Measurements from ENCODE around the gene RYR3. TPM values are rescaled to one million over a fixed set of nuclear protein-coding genes. Genes with fewer than 3 reads are reported as not detected.

The RYR3 gene
- total RNA-seq, 1 experiment from 2014 or later, result not detected

DNA sequence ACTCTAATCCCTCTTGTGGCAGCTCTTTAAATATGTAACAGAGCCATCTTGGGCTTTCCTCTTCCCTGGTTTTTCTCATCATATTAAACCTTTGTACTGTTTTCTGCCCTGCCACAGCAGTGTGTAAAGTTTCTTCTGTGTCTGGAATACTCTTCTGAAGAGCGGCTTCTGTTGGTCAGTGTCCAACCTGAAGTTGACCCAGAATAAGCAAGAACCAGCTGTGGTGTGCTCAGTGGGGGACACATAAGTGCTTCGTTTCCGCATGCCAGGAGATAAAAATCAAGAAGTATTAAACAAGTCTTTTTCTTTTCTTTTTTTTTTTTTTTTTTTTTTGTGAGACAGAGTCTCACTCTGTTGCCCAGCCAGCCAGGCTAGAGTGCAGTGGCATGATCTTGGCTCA lies 484.3 kb downstream of the RYR3 start:
- Histone ChIP-seq H3K4me1 (ENCODE audit: insufficient read depth, low read length) (no peaks in the 10 kb centered on the region), H2AFZ (ENCODE audit: low read length) (no peak overlapping the region), H3F3A (ENCODE audit: low read length, unreplicated experiment) (no peaks in the 10 kb centered on the region), H3K36me3 (ENCODE audit: low read depth, low read length) (no peaks in the 10 kb centered on the region), H3K27me3 (ENCODE audit: low read length) (peaks cover 82% of the 10 kb centered on the region), H3K4me2 (ENCODE audit: low read length) (no peak overlapping the region), H3K9me2 (replicated peaks; ENCODE audit: low read length) (no peaks in the 10 kb centered on the region), H3K9ac (ENCODE audit: low read length) (no peak overlapping the region), H3K4me3 (ENCODE audit: low read length) (no peak overlapping the region), H4K20me1 (ENCODE audit: low read length) (no peaks in the 10 kb centered on the region), H3K9me3 (ENCODE audit: low read length) (no peaks in the 10 kb centered on the region), H3K27ac (ENCODE audit: low read length) (no peak overlapping the region), H3K79me2 (ENCODE audit: low read length) (no peaks in the 10 kb centered on the region)
- ChIA-PET CTCF (no interaction called here), POLR2A (ENCODE audit: unreplicated experiment) (no interaction called here)
- no peak for ATAC-seq
- intact Hi-C loops (cut with micrococcal nuclease), result no loop called here
- BruUV-seq (replicated peaks), result no TSS peak
- DNase-seq, result no peak
- no peak for TF ChIP-seq EZH2 (IDR thresholded peaks at IDR 0.05; ENCODE audit: low read length, unreplicated experiment)
- TF ChIP-seq, protein P1, sequence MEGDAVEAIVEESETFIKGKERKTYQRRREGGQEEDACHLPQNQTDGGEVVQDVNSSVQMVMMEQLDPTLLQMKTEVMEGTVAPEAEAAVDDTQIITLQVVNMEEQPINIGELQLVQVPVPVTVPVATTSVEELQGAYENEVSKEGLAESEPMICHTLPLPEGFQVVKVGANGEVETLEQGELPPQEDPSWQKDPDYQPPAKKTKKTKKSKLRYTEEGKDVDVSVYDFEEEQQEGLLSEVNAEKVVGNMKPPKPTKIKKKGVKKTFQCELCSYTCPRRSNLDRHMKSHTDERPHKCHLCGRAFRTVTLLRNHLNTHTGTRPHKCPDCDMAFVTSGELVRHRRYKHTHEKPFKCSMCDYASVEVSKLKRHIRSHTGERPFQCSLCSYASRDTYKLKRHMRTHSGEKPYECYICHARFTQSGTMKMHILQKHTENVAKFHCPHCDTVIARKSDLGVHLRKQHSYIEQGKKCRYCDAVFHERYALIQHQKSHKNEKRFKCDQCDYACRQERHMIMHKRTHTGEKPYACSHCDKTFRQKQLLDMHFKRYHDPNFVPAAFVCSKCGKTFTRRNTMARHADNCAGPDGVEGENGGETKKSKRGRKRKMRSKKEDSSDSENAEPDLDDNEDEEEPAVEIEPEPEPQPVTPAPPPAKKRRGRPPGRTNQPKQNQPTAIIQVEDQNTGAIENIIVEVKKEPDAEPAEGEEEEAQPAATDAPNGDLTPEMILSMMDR (conservative IDR thresholded peaks at IDR 0.05; ENCODE audit: low read depth, low read length), result no peak
- TF ChIP-seq EZH2phosphoT487 (IDR thresholded peaks at IDR 0.05; ENCODE audit: borderline replicate concordance, low read length), result no peak

DNA sequence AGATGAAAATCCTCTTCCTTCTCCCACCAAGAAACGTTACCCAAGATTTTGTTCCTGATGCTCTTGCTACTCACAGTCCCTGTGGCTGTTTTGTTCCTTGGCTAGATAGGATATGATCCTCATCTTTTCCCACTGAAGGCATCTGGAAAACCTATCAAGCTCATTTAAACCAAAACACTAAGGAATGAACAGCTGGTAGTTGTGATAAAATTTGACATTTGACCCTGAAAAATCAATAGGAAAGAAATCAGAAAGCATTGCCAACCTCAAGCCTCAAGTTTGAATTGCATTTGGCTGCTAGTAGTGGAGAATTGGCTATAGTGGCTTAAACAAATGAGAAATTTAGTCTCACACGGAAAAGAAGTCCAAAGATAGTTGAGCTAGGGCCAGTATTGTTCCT lies 486.9 kb downstream of the RYR3 start:
- POLR2A ChIA-PET (ENCODE audit: unreplicated experiment), result no interaction called here
- Histone ChIP-seq H3K4me1 (ENCODE audit: insufficient read depth, low read length) (no peaks in the 10 kb centered on the region), H3F3A (ENCODE audit: low read length, unreplicated experiment) (no peaks in the 10 kb centered on the region), H3K9ac (ENCODE audit: low read length) (no peak overlapping the region), H3K27me3 (ENCODE audit: low read length) (peaks cover 83% of the 10 kb centered on the region), H3K4me2 (ENCODE audit: low read length) (no peak overlapping the region), H3K9me2 (replicated peaks; ENCODE audit: low read length) (no peaks in the 10 kb centered on the region), H3K79me2 (ENCODE audit: low read length) (no peaks in the 10 kb centered on the region), H2AFZ (ENCODE audit: low read length) (no peak overlapping the region), H3K4me3 (ENCODE audit: low read length) (no peak overlapping the region), H3K9me3 (ENCODE audit: low read length) (no peaks in the 10 kb centered on the region), H3K36me3 (ENCODE audit: low read depth, low read length) (no peaks in the 10 kb centered on the region), H4K20me1 (ENCODE audit: low read length) (no peaks in the 10 kb centered on the region), H3K27ac (ENCODE audit: low read length) (no peak overlapping the region)
- ATAC-seq (no peak), DNase-seq (no peak)
- TF ChIP-seq EZH2phosphoT487 (IDR thresholded peaks at IDR 0.05; ENCODE audit: borderline replicate concordance, low read length) (no peak), EZH2 (IDR thresholded peaks at IDR 0.05; ENCODE audit: low read length, unreplicated experiment) (no peak)
- TF ChIP-seq, protein P1 (conservative IDR thresholded peaks at IDR 0.05; ENCODE audit: low read depth, low read length), result no peak
- CTCF ChIA-PET, result no interaction called here
- no TSS peak for BruUV-seq (replicated peaks)
- intact Hi-C loops (cut with micrococcal nuclease), result no loop called here

DNA sequence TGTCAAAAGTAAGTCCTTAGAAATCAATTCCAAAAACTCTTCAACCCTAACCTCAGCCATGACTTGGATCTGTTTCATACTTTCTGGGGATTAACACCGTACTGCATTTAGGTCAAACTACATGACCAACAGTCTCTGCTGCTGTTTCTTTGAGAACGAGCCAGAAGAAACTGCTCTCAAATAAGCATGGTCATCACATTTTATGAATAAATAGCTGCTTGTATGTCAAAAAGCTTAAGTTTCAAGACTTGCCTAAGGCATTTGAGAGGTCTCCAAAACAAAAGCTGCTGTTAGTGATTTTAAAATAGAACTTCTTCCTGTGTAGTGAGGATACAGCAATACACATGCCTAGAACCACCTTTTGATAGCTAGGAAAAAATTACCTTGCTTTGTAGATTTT lies 491.2 kb downstream of the RYR3 start:
- Histone ChIP-seq H3K79me2 (ENCODE audit: low read length) (no peaks in the 10 kb centered on the region), H3F3A (ENCODE audit: low read length, unreplicated experiment) (no peaks in the 10 kb centered on the region), H3K27ac (ENCODE audit: low read length) (no peak overlapping the region), H3K9ac (ENCODE audit: low read length) (no peak overlapping the region), H3K4me1 (ENCODE audit: insufficient read depth, low read length) (no peaks in the 10 kb centered on the region), H3K4me2 (ENCODE audit: low read length) (no peak overlapping the region), H3K27me3 (ENCODE audit: low read length) (peaks cover 96% of the 10 kb centered on the region), H3K4me3 (ENCODE audit: low read length) (no peak overlapping the region), H4K20me1 (ENCODE audit: low read length) (no peaks in the 10 kb centered on the region), H2AFZ (ENCODE audit: low read length) (no peak overlapping the region), H3K36me3 (ENCODE audit: low read depth, low read length) (no peaks in the 10 kb centered on the region), H3K9me2 (replicated peaks; ENCODE audit: low read length) (no peaks in the 10 kb centered on the region), H3K9me3 (ENCODE audit: low read length) (no peaks in the 10 kb centered on the region)
- DNase-seq (no peak), ATAC-seq (no peak)
- ChIA-PET CTCF (interaction anchor here (0.6 kb wide), 1 partner anchor 547 kb away, joined by 7 read pairs; no protein-coding TSS in a partner anchor), POLR2A (ENCODE audit: unreplicated experiment) (no interaction called here)
- TF ChIP-seq, protein P1 (conservative IDR thresholded peaks at IDR 0.05; ENCODE audit: low read depth, low read length), result no peak
- TF ChIP-seq EZH2phosphoT487 (IDR thresholded peaks at IDR 0.05; ENCODE audit: borderline replicate concordance, low read length), result no peak
- TF ChIP-seq EZH2 (IDR thresholded peaks at IDR 0.05; ENCODE audit: low read length, unreplicated experiment), result no peak
- BruUV-seq (replicated peaks), result no TSS peak
- intact Hi-C loops (cut with micrococcal nuclease), result no loop called here
